ENCODE data around the gene TNRC6B. TPM values are rescaled to one million over a fixed set of nuclear protein-coding genes. Genes with fewer than 3 reads are reported as not detected.

TNRC6B gene
- total RNA-seq, 4 donors from 2014 or later: 41.8 to 50.9 (median 47.8) TPM

GRCh38 chr22:40200795-40201530 is 23.2 kb downstream of the TNRC6B start:
- peaks cover 0 to 35% (median 32%) of the 10 kb centered on the region in 4 donors for H3K4me1 ChIP-seq
- 82 to 90% methylated on average over 7 of the region's 7 CpGs for WGBS, 2 donors

GRCh38 chr22:40202225-40202944 is 24.7 kb downstream of the TNRC6B start:
- no peaks in the 10 kb centered on the region for H3K27me3 ChIP-seq
- TF ChIP-seq POLR2A (IDR thresholded peaks at IDR 0.05) (no peak), CTCF (IDR thresholded peaks at IDR 0.05) (no peak), EP300 (IDR thresholded peaks at IDR 0.05) (no peak)
- no peak overlapping the region for H3K4me3 ChIP-seq
- no peaks in the 10 kb centered on the region for H3K9me3 ChIP-seq
- H3K36me3 ChIP-seq: no peaks in the 10 kb centered on the region
- H3K4me1 ChIP-seq: peaks cover 0 to 24% (median 20%) of the 10 kb centered on the region in 4 donors
- WGBS, 2 donors: 86 to 91% methylated on average over 9 of the region's 9 CpGs
- DNase-seq (ENCODE audit: low spot score in 2 of 2): no peak
- no peak overlapping the region for H3K27ac ChIP-seq

More at GRCh38 chr22:40200795-40201530, 23.2 kb downstream of the TNRC6B start:
- Histone ChIP-seq H3K27ac (no peak overlapping the region), H3K27me3 (no peaks in the 10 kb centered on the region), H3K36me3 (no peaks in the 10 kb centered on the region), H3K9me3 (no peaks in the 10 kb centered on the region), H3K4me3 (no peak overlapping the region)
- TF ChIP-seq POLR2A (IDR thresholded peaks at IDR 0.05): no peak
- no peak for TF ChIP-seq CTCF (IDR thresholded peaks at IDR 0.05)
- TF ChIP-seq EP300 (IDR thresholded peaks at IDR 0.05): no peak
- no peak for DNase-seq (ENCODE audit: low spot score in 2 of 2)

GRCh38 chr22:40203572-40203971 is 25.8 kb downstream of the TNRC6B start:
- Histone ChIP-seq H3K9me3 (no peaks in the 10 kb centered on the region), H3K36me3 (no peaks in the 10 kb centered on the region), H3K27ac (peak overlapping the region in 1 of 4 donors; percentile 8), H3K4me3 (no peak overlapping the region), H3K4me1 (peaks cover 0 to 21% (median 18%) of the 10 kb centered on the region in 4 donors), H3K27me3 (no peaks in the 10 kb centered on the region)
- no peak for DNase-seq (ENCODE audit: low spot score in 2 of 2)
- TF ChIP-seq POLR2A (IDR thresholded peaks at IDR 0.05) (no peak), CTCF (IDR thresholded peaks at IDR 0.05) (no peak), EP300 (IDR thresholded peaks at IDR 0.05) (no peak)
- WGBS, 2 donors: 31 to 41% methylated on average over 5 of the region's 5 CpGs

GRCh38 chr22:40204321-40205116 is 26.8 kb downstream of the TNRC6B start:
- no peak for TF ChIP-seq POLR2A (IDR thresholded peaks at IDR 0.05)
- no peak for TF ChIP-seq CTCF (IDR thresholded peaks at IDR 0.05)
- no peak for TF ChIP-seq EP300 (IDR thresholded peaks at IDR 0.05)
- Histone ChIP-seq H3K36me3 (no peaks in the 10 kb centered on the region), H3K27me3 (no peaks in the 10 kb centered on the region), H3K27ac (peak overlapping the region in 2 of 4 donors; percentile 8 to 35), H3K4me1 (peaks cover 0 to 30% (median 20%) of the 10 kb centered on the region in 4 donors), H3K4me3 (peak overlapping the region in 1 of 4 donors; percentile 6), H3K9me3 (no peaks in the 10 kb centered on the region)
- WGBS, 2 donors: 23 to 24% methylated on average over 5 of the region's 5 CpGs
- DNase-seq (ENCODE audit: low spot score in 2 of 2): no peak

Data from tibial nerve (tissue), 4 donors.